ENCODE measurements around the gene SHISAL1. TPM values are rescaled to one million over a fixed set of nuclear protein-coding genes. Genes with fewer than 3 reads are reported as not detected.
"Not testable (repeated sequence)": the region's sequence is repeated elsewhere in the genome, so short reads cannot be mapped to it uniquely, and the experiment has no call there.

The SHISAL1 gene
- total and polyA plus RNA-seq, 2 donors (not counting 3 experiments of a cell fraction or from before 2014, with no cell fraction given): 0.01 to 0.07 TPM

DNA sequence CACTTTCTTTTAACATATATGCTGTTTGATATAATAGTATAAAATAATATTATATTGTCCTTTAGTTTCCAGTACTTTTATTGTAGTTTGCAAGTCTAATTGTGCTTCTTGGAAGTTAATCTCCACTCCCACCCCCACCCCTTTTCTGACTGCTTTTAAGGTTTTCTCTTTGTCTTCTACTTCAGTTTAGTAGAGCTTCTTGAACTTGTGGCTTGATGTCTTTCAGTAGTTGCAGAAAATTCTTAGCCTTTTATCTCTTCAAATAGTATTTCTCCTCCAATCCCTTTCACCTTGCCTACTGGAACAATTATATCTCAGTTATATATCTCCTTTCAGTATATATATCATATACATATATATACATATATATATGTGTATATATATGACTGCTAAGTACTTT, 75.5 kb downstream of the SHISAL1 start:
- Histone ChIP-seq H3K4me2 (ENCODE audit: insufficient read depth, low read length) (no peak overlapping the region), H3K4me1 (ENCODE audit: control insufficient read depth, extremely low read depth, insufficient read depth, low read length) (no peaks in the 10 kb centered on the region), H3K79me2 (ENCODE audit: control insufficient read depth, insufficient read depth, low read length) (no peaks in the 10 kb centered on the region), H3K27ac (ENCODE audit: insufficient read depth, low read depth, low read length) (no peak overlapping the region), H3K27me3 (ENCODE audit: control insufficient read depth in 2 of 2, insufficient read depth in 2 of 2, low read length in 2 of 2) (no peaks in the 10 kb centered on the region), H3K9me3 (replicated peaks; ENCODE audit: control insufficient read depth, insufficient read depth, low read length) (no peaks in the 10 kb centered on the region), H3K9me1 (replicated peaks; ENCODE audit: control insufficient read depth, extremely low read depth, insufficient read depth, low read length) (no peaks in the 10 kb centered on the region), H4K20me1 (replicated peaks; ENCODE audit: control insufficient read depth, extremely low read depth, insufficient read depth, low read length) (no peaks in the 10 kb centered on the region), H2AFZ (ENCODE audit: low read depth, low read length) (no peak overlapping the region), H3K36me3 (ENCODE audit: control insufficient read depth in 2 of 2, extremely low read depth in 1 of 2, insufficient read depth in 2 of 2, low read length in 2 of 2) (no peaks in the 10 kb centered on the region), H3K9ac (replicated peaks; ENCODE audit: extremely low read depth, insufficient read depth, low read length) (no peak overlapping the region), H3K4me3 (replicated peaks in 1 of 3; ENCODE audit: insufficient read depth in 1 of 3, low read depth in 1 of 3, low read length in 3 of 3) (no peak overlapping the region)
- ChIA-PET CTCF (no interaction called here), POLR2A (no interaction called here)
- FAIRE-seq (no peak), DNase-seq (ENCODE audit: low read depth, low spot score) (no peak)
- dilution Hi-C loops (cut with MboI; ENCODE audit: extremely low pct_ligation_motif_present, low sequenced_read_pairs): no loop called here
- intact Hi-C loops (cut with micrococcal nuclease): no loop called here
- BruUV-seq (replicated peaks): no TSS peak
- no peak for TF ChIP-seq POLR2A (IDR thresholded peaks at IDR 0.05; ENCODE audit: low read depth, low read length)
- no peak for TF ChIP-seq MYC (IDR thresholded peaks at IDR 0.05; ENCODE audit: low read depth, low read length)
- TF ChIP-seq EZH2 (IDR thresholded peaks at IDR 0.05; ENCODE audit: borderline replicate concordance, low read depth, low read length, severe bottlenecking): no peak
- no peak for TF ChIP-seq GATA2 (IDR thresholded peaks at IDR 0.05; ENCODE audit: insufficient read depth, insufficient read length, low read depth, low read length)
- TF ChIP-seq, protein P1, sequence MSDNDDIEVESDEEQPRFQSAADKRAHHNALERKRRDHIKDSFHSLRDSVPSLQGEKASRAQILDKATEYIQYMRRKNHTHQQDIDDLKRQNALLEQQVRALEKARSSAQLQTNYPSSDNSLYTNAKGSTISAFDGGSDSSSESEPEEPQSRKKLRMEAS (IDR thresholded peaks at IDR 0.05; ENCODE audit: insufficient read depth, insufficient read length): no peak
- no peak for TF ChIP-seq POLR2AphosphoS5 (IDR thresholded peaks at IDR 0.05; ENCODE audit: insufficient read depth, low read depth, low read length)
- TF ChIP-seq, protein P2, sequence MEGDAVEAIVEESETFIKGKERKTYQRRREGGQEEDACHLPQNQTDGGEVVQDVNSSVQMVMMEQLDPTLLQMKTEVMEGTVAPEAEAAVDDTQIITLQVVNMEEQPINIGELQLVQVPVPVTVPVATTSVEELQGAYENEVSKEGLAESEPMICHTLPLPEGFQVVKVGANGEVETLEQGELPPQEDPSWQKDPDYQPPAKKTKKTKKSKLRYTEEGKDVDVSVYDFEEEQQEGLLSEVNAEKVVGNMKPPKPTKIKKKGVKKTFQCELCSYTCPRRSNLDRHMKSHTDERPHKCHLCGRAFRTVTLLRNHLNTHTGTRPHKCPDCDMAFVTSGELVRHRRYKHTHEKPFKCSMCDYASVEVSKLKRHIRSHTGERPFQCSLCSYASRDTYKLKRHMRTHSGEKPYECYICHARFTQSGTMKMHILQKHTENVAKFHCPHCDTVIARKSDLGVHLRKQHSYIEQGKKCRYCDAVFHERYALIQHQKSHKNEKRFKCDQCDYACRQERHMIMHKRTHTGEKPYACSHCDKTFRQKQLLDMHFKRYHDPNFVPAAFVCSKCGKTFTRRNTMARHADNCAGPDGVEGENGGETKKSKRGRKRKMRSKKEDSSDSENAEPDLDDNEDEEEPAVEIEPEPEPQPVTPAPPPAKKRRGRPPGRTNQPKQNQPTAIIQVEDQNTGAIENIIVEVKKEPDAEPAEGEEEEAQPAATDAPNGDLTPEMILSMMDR (IDR thresholded peaks at IDR 0.05; ENCODE audit: extremely low read depth in 1 of 2, insufficient read depth in 1 of 2, low read depth in 1 of 2, low read length in 2 of 2): no peak
- no peak for TF ChIP-seq FOS (IDR thresholded peaks at IDR 0.05; ENCODE audit: borderline replicate concordance, insufficient read depth, low read length)
- no peak for TF ChIP-seq JUN (IDR thresholded peaks at IDR 0.05; ENCODE audit: borderline replicate concordance, insufficient read depth, insufficient read length, low read depth)

DNA sequence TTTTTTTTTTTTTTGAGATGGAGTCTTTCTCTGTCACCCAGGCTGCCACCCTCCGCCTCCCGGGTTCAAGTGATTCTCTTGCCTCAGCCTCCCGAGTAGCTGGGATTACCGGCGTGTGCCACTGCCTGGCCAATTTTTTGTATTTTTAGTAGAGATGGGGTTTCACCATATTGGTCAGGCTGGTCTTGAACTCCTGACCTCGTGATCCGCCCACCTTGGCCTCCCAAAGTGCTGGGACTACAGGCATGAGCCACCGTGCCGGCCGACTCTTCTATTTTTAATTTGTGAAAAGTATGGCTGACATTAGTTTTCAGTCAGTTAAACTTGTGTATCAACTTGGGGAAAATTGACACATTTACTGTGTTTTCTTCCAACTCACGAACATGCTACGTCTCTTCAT, 78.4 kb downstream of the SHISAL1 start:
- H3K4me2 ChIP-seq (ENCODE audit: insufficient read depth, low read length); CTCF ChIA-PET; H3K9ac ChIP-seq (replicated peaks; ENCODE audit: extremely low read depth, insufficient read depth, low read length); DNase-seq (ENCODE audit: low read depth, low spot score); POLR2A ChIA-PET; H3K4me1 ChIP-seq (ENCODE audit: control insufficient read depth, extremely low read depth, insufficient read depth, low read length); FAIRE-seq; BruUV-seq (replicated peaks); H4K20me1 ChIP-seq (replicated peaks; ENCODE audit: control insufficient read depth, extremely low read depth, insufficient read depth, low read length); dilution Hi-C loops (cut with MboI; ENCODE audit: extremely low pct_ligation_motif_present, low sequenced_read_pairs); H3K4me3 ChIP-seq (replicated peaks in 1 of 3; ENCODE audit: insufficient read depth in 1 of 3, low read depth in 1 of 3, low read length in 3 of 3); H3K9me3 ChIP-seq (replicated peaks; ENCODE audit: control insufficient read depth, insufficient read depth, low read length); intact Hi-C loops (cut with micrococcal nuclease); H3K36me3 ChIP-seq (ENCODE audit: control insufficient read depth in 2 of 2, extremely low read depth in 1 of 2, insufficient read depth in 2 of 2, low read length in 2 of 2); H2AFZ ChIP-seq (ENCODE audit: low read depth, low read length); H3K9me1 ChIP-seq (replicated peaks; ENCODE audit: control insufficient read depth, extremely low read depth, insufficient read depth, low read length); H3K79me2 ChIP-seq (ENCODE audit: control insufficient read depth, insufficient read depth, low read length); H3K27ac ChIP-seq (ENCODE audit: insufficient read depth, low read depth, low read length); H3K27me3 ChIP-seq (ENCODE audit: control insufficient read depth in 2 of 2, insufficient read depth in 2 of 2, low read length in 2 of 2): not testable (repeated sequence)
